Chondrocyte (in vitro differentiated cells): ENCODE data around the gene CADPS2. TPM values are rescaled to one million over a fixed set of nuclear protein-coding genes. Genes with fewer than 3 reads are reported as not detected.
"Not testable (repeated sequence)": the region's sequence is repeated elsewhere in the genome, so short reads cannot be mapped to it uniquely, and the experiment has no call there.

ENCODE experiments used
- DNase-seq: peaks from one replicate; pipeline ENCODE4 v3.0.0; 2021; ENCODE audit warnings: mixed read lengths, low spot score
- H3K27ac Mint-ChIP-seq: one replicate; pipeline ENCODE4 v1.8.0; 2021; ENCODE audit warnings: mild to moderate bottlenecking, moderate library complexity, mixed read lengths; ENCODE audit not compliant: unreplicated experiment
- H3K27me3 Mint-ChIP-seq: 2 replicates; pipeline ENCODE4 v1.8.0; 2021; ENCODE audit warnings: low read depth, mixed read lengths
- H3K36me3 Mint-ChIP-seq: 2 replicates; pipeline ENCODE4 v1.8.0; 2021; ENCODE audit warnings: low read depth, mixed read lengths
- H3K4me1 Mint-ChIP-seq: 2 replicates; pipeline ENCODE4 v1.8.0; 2021; ENCODE audit warnings: low read depth, mild to moderate bottlenecking, mixed read lengths
- H3K4me3 Mint-ChIP-seq: one replicate; pipeline ENCODE4 v1.8.0; 2021; ENCODE audit warnings: mild to moderate bottlenecking, moderate library complexity, mixed read lengths; ENCODE audit not compliant: unreplicated experiment
- H3K9me3 Mint-ChIP-seq: 2 replicates; pipeline ENCODE4 v1.8.0; 2021; ENCODE audit warnings: low read depth, mixed read lengths
- CTCF ChIP-seq: fragments of 200-600 bp; sonication (generic); IDR thresholded peaks from 2 replicates; pipeline ENCODE4 v1.5.0; 2021; ENCODE audit warnings: antibody characterized with exemption, mild to moderate bottlenecking, moderate library complexity
- total RNA-seq: library from RNA; stranded (reverse); gene quantifications from 3 replicates; pipeline ENCODE4 v1.2.1, GENCODE V29; 2021

The CADPS2 gene
- total RNA-seq, 1 donor from 2014 or later: 0.32 TPM

- peaks cover 1% of the 10 kb centered on the region for H3K36me3 Mint-ChIP-seq
- DNase-seq: no peak
- H3K27me3 Mint-ChIP-seq: peaks cover 23% of the 10 kb centered on the region
- no peaks in the 10 kb centered on the region for H3K4me1 Mint-ChIP-seq
- TF ChIP-seq CTCF: no peak
- no peak overlapping the region for H3K27ac Mint-ChIP-seq
- H3K4me3 Mint-ChIP-seq: no peak overlapping the region
- H3K9me3 Mint-ChIP-seq: peaks cover 10% of the 10 kb centered on the region
Measured at GRCh38 chr7:122290476-122290875, 595.8 kb downstream of the CADPS2 start.

- Mint-ChIP-seq H3K36me3 (peaks cover 1% of the 10 kb centered on the region), H3K4me1 (no peaks in the 10 kb centered on the region), H3K4me3 (no peak overlapping the region), H3K27me3 (peaks cover 19% of the 10 kb centered on the region), H3K27ac (no peak overlapping the region), H3K9me3 (peaks cover 10% of the 10 kb centered on the region)
- no peak for TF ChIP-seq CTCF
- no peak for DNase-seq
Measured at GRCh38 chr7:122289426-122289825, 596.8 kb downstream of the CADPS2 start.

GRCh38 chr7:122284608-122285007, 601.7 kb downstream of the CADPS2 start:
- H3K36me3 Mint-ChIP-seq, H3K9me3 Mint-ChIP-seq, DNase-seq, H3K4me1 Mint-ChIP-seq, H3K27ac Mint-ChIP-seq: not testable (repeated sequence)
- Mint-ChIP-seq H3K27me3 (peaks cover 12% of the 10 kb centered on the region), H3K4me3 (peak overlapping the region; percentile 9)

GRCh38 chr7:122273117-122273516, 613.1 kb downstream of the CADPS2 start:
- H3K27ac Mint-ChIP-seq: no peak overlapping the region
- no peaks in the 10 kb centered on the region for H3K36me3 Mint-ChIP-seq
- no peaks in the 10 kb centered on the region for H3K27me3 Mint-ChIP-seq
- no peak overlapping the region for H3K4me3 Mint-ChIP-seq
- H3K4me1 Mint-ChIP-seq: no peaks in the 10 kb centered on the region
- no peaks in the 10 kb centered on the region for H3K9me3 Mint-ChIP-seq
- no peak for TF ChIP-seq CTCF
- no peak for DNase-seq

GRCh38 chr7:122269241-122269640, 617.0 kb downstream of the CADPS2 start:
- Mint-ChIP-seq H3K4me1 (no peaks in the 10 kb centered on the region), H3K27me3 (no peaks in the 10 kb centered on the region), H3K9me3 (no peaks in the 10 kb centered on the region), H3K4me3 (no peak overlapping the region), H3K36me3 (no peaks in the 10 kb centered on the region), H3K27ac (no peak overlapping the region)
- DNase-seq: no peak
- TF ChIP-seq CTCF: no peak

Other genes starting within 250 kb of the CADPS2 start
- gene RNF133, start 187.3 kb downstream of the CADPS2 start, total RNA-seq: not detected in 3 replicates
- not detected in 3 replicates for gene RNF148, start 183.5 kb downstream of the CADPS2 start, total RNA-seq
- gene TAS2R16, start 109.2 kb upstream of the CADPS2 start, total RNA-seq: not detected in 3 replicates